Body of pancreas (tissue), 4 donors: Measurements from ENCODE around the gene RIMKLA. TPM values are rescaled to one million over a fixed set of nuclear protein-coding genes. Genes with fewer than 3 reads are reported as not detected.

Source experiments
- ATAC-seq: fragments of 150-250 bp; one replicate; pipeline ENCODE4 v1.9.1; 2016
- DNase-seq, 4 donors: peaks; one replicate each; pipeline ENCODE4 v3.0.0-alpha.2; 2019
- H3K27ac ChIP-seq, 4 donors: fragments of 200-600 bp; sonication (generic); 1 replicate in 3 of 4; 2 replicates in 1 of 4; pipeline versions ENCODE4 v1.5.1 to v1.6.1; 2016 to 2019; ENCODE audit warnings: mild to moderate bottlenecking in 1 of 4, mixed read lengths in 1 of 4, moderate library complexity in 1 of 4
- H3K27me3 ChIP-seq, 2 donors: fragments of 200-600 bp; sonication (generic); one replicate each; pipeline ENCODE4 v1.6.0; 2016; ENCODE audit warnings: mild to moderate bottlenecking in 1 of 2
- H3K36me3 ChIP-seq, 2 donors: fragments of 200-600 bp; sonication (generic); replicated peaks in 1 of 2; 2 replicates each; pipeline ENCODE4 v1.5.1; 2016; ENCODE audit warnings: low read depth in 2 of 2; ENCODE audit not compliant: insufficient read depth in 1 of 2
- H3K4me1 ChIP-seq: fragments of 200-600 bp; sonication (generic); one replicate; pipeline ENCODE4 v1.6.0; 2016
- H3K4me3 ChIP-seq, 2 donors: fragments of 200-600 bp; sonication (generic); 1 replicate in 1 of 2; 2 replicates in 1 of 2; pipeline ENCODE4 v1.5.1; 2016 to 2019
- H3K9me3 ChIP-seq, 3 donors: fragments of 200-600 bp; sonication (generic); 1 replicate in 2 of 3; 2 replicates in 1 of 3; pipeline ENCODE4 v1.5.1; 2016
- POLR2A ChIP-seq, 3 donors: fragments of 450-650 bp; IDR thresholded peaks; one replicate each; pipeline ENCODE4 v1.6.1; 2016; ENCODE audit warnings: antibody characterized with exemption in 3 of 3, mild to moderate bottlenecking in 2 of 3
- WGBS, 2 donors: methylation state at CpG; one replicate each; pipeline ENCODE4 v1.1.5; 2017; 5-methylcytosine and 5-hydroxymethylcytosine counted together
- intact Hi-C: fragments of 100-400 bp; cut with DNase I; formaldehyde crosslinking; loops from one replicate; pipeline ENCODE4 v1.15.1; 2023
- total RNA-seq, 2 donors: library from RNA; depleted of rRNA; stranded (reverse); fragments of >200 nt; gene quantifications; one replicate each; pipeline ENCODE4 v1.1.0, GENCODE V29; 2016
- TF ChIP-seq, protein P1 (sequence below), 7 experiments: fragments of 450-650 bp in 4 of 7; fragments of 200-600 bp in 3 of 7; sonication (generic) in 3 of 7; IDR thresholded peaks; one replicate each; pipeline ENCODE4 v1.5.1; 2016 to 2019; ENCODE audit warnings: antibody characterized with exemption in 7 of 7

RIMKLA gene
- total RNA-seq, 2 donors from 2014 or later: 0.99 to 1.6 TPM

DNA sequence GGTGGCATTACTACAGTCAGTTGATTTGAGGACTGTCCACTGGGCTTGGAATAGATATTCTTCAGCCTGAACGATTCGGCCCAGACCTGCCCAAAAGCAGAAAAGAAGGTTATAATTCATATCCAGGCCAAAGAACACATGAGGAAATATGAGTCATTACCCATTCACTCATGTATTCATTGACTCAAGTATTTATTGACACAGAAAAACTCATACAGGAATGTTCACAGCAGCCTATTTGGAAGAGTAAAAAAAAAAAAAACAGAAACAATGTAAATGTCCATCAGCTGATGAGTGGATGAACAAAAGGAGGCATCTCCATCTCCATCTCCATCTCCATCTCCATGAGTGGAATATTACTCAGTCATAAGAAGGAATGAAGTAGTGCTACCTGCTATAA, 59.3 kb downstream of the RIMKLA start:
- H3K36me3 ChIP-seq: no peaks in the 10 kb centered on the region
- DNase-seq: no peak
- H3K9me3 ChIP-seq: no peaks in the 10 kb centered on the region
- ATAC-seq: no peak
- H3K4me1 ChIP-seq: no peaks in the 10 kb centered on the region
- no peak overlapping the region for H3K27ac ChIP-seq
- H3K27me3 ChIP-seq: no peaks in the 10 kb centered on the region
- WGBS, 2 donors: 38 to 41% methylated on average over 2 of the region's 2 CpGs
- no peak for TF ChIP-seq POLR2A (IDR thresholded peaks at IDR 0.05)
- TF ChIP-seq, protein P1, sequence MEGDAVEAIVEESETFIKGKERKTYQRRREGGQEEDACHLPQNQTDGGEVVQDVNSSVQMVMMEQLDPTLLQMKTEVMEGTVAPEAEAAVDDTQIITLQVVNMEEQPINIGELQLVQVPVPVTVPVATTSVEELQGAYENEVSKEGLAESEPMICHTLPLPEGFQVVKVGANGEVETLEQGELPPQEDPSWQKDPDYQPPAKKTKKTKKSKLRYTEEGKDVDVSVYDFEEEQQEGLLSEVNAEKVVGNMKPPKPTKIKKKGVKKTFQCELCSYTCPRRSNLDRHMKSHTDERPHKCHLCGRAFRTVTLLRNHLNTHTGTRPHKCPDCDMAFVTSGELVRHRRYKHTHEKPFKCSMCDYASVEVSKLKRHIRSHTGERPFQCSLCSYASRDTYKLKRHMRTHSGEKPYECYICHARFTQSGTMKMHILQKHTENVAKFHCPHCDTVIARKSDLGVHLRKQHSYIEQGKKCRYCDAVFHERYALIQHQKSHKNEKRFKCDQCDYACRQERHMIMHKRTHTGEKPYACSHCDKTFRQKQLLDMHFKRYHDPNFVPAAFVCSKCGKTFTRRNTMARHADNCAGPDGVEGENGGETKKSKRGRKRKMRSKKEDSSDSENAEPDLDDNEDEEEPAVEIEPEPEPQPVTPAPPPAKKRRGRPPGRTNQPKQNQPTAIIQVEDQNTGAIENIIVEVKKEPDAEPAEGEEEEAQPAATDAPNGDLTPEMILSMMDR (IDR thresholded peaks at IDR 0.05): no peak
- H3K4me3 ChIP-seq: no peak overlapping the region
- intact Hi-C loops: no loop called here

- DNase-seq (no peak), ATAC-seq (no peak)
- no peak overlapping the region for H3K27ac ChIP-seq
- no peaks in the 10 kb centered on the region for H3K27me3 ChIP-seq
- no peaks in the 10 kb centered on the region for H3K4me1 ChIP-seq
- H3K36me3 ChIP-seq: no peaks in the 10 kb centered on the region
- intact Hi-C loops: no loop called here
- no peak for TF ChIP-seq POLR2A (IDR thresholded peaks at IDR 0.05)
- TF ChIP-seq, protein P1 (IDR thresholded peaks at IDR 0.05): no peak
- H3K4me3 ChIP-seq: no peak overlapping the region
- H3K9me3 ChIP-seq: no peaks in the 10 kb centered on the region
- WGBS, 2 donors: 20 to 28% methylated on average over 2 of the region's 2 CpGs
These were observed 62.1 kb downstream of the RIMKLA start for GRCh38 chr1:42442662-42443061.

DNA sequence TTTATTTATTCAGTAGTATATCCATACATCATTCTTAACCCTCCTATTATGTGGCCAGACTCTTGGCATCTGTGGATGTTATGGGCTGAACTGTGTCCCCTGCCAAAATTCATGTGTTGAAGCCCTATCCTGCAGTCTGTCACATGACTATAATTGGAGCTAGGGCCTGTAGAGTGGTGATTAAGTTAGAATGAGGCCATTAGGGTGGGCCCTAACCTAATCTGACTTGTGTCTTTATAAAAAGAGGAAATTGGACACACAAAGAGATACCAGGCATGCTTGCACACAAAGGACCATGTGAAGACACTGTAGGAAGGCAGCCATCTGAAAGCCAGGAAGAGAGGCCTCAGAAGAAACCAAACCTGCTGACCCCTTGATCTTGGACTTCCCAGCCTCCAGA, 68.7 kb downstream of the RIMKLA start:
- no peak overlapping the region for H3K27ac ChIP-seq
- no peak overlapping the region for H3K4me3 ChIP-seq
- H3K9me3 ChIP-seq: no peaks in the 10 kb centered on the region
- H3K27me3 ChIP-seq: no peaks in the 10 kb centered on the region
- no peak for DNase-seq
- intact Hi-C loops: no loop called here
- no peaks in the 10 kb centered on the region for H3K36me3 ChIP-seq
- H3K4me1 ChIP-seq: no peaks in the 10 kb centered on the region
- no peak for ATAC-seq
- TF ChIP-seq, protein P1 (IDR thresholded peaks at IDR 0.05): no peak

- no peak overlapping the region for H3K27ac ChIP-seq
- no peak for DNase-seq
- H3K27me3 ChIP-seq: no peaks in the 10 kb centered on the region
- intact Hi-C loops: no loop called here
- H3K4me1 ChIP-seq: peaks cover 2% of the 10 kb centered on the region
- no peak for ATAC-seq
- TF ChIP-seq, protein P1 (IDR thresholded peaks at IDR 0.05): no peak
- no peak for TF ChIP-seq POLR2A (IDR thresholded peaks at IDR 0.05)
- no peaks in the 10 kb centered on the region for H3K36me3 ChIP-seq
- no peak overlapping the region for H3K4me3 ChIP-seq
- no peaks in the 10 kb centered on the region for H3K9me3 ChIP-seq
- 88 to 91% methylated on average over 1 of the region's 1 CpG for WGBS, 2 donors
These were observed 69.5 kb downstream of the RIMKLA start for GRCh38 chr1:42450061-42450460.

GRCh38 chr1:42453386-42453785, 72.8 kb downstream of the RIMKLA start:
- no peak for TF ChIP-seq POLR2A (IDR thresholded peaks at IDR 0.05)
- TF ChIP-seq, protein P1 (IDR thresholded peaks at IDR 0.05): no peak
- Histone ChIP-seq H3K4me1 (peaks cover 24% of the 10 kb centered on the region), H3K27me3 (no peaks in the 10 kb centered on the region), H3K9me3 (no peaks in the 10 kb centered on the region), H3K4me3 (no peak overlapping the region), H3K36me3 (no peaks in the 10 kb centered on the region), H3K27ac (no peak overlapping the region)
- no peak for ATAC-seq
- intact Hi-C loops: no loop called here
- no peak for DNase-seq
- WGBS, 2 donors: 84 to 92% methylated on average over 4 of the region's 4 CpGs
